DOHH2 (cell line): ENCODE measurements around the gene EYA2.

Source experiments
- H3F3A ChIP-seq: fragments of 200-600 bp; sonication (generic), shearing (Covaris generic); 2 replicates; pipeline ENCODE4 v1.6.0; 2016; ENCODE audit warnings: antibody characterized with exemption, mild to moderate bottlenecking; ENCODE audit not compliant: control insufficient read depth, insufficient read depth
- H3K27ac ChIP-seq: fragments of 200-600 bp; sonication (generic); 2 replicates; pipeline ENCODE4 v1.5.1; 2014; ENCODE audit warnings: low read depth, mild to moderate bottlenecking, low read length, moderate library complexity
- H3K27me3 ChIP-seq: fragments of 200-600 bp; sonication (generic); 2 replicates; pipeline ENCODE4 v1.6.1; 2014; ENCODE audit warnings: mild to moderate bottlenecking, low read length, mixed read lengths; ENCODE audit not compliant: control insufficient read depth
- H3K36me3 ChIP-seq: fragments of 200-600 bp; sonication (generic); 2 replicates; pipeline ENCODE4 v1.6.1; 2014; ENCODE audit warnings: mild to moderate bottlenecking, low read length, moderate library complexity, mixed read lengths; ENCODE audit not compliant: control insufficient read depth
- H3K4me1 ChIP-seq: fragments of 200-600 bp; sonication (generic); 2 replicates; pipeline ENCODE4 v1.6.1; 2014; ENCODE audit warnings: mild to moderate bottlenecking, low read length, mixed read lengths; ENCODE audit not compliant: control insufficient read depth
- H3K4me2 ChIP-seq: fragments of 200-600 bp; sonication (generic); 2 replicates; pipeline ENCODE4 v1.6.0; 2014; ENCODE audit warnings: mild to moderate bottlenecking, low read length, moderate library complexity
- H3K4me3 ChIP-seq: fragments of 200-600 bp; sonication (generic); 2 replicates; pipeline ENCODE4 v1.5.1; 2014; ENCODE audit warnings: mild to moderate bottlenecking, low read length, mixed read lengths
- H3K79me2 ChIP-seq: fragments of 200-600 bp; sonication (generic); 2 replicates; pipeline ENCODE4 v1.6.1; 2014; ENCODE audit warnings: mild to moderate bottlenecking, low read length, mixed read lengths; ENCODE audit not compliant: control insufficient read depth
- H3K9me2 ChIP-seq: fragments of 200-600 bp; sonication (generic); replicated peaks from 2 replicates; pipeline ENCODE4 v1.6.1; 2014; ENCODE audit warnings: mild to moderate bottlenecking, low read length, mixed read lengths; ENCODE audit not compliant: control insufficient read depth
- H3K9me3 ChIP-seq: fragments of 200-600 bp; sonication (generic); 2 replicates; pipeline ENCODE4 v1.6.1; 2014; ENCODE audit warnings: antibody characterized with exemption, low read length, mixed read lengths; ENCODE audit not compliant: control insufficient read depth, insufficient read depth
- H4K20me1 ChIP-seq: fragments of 200-600 bp; sonication (generic); 2 replicates; pipeline ENCODE4 v1.6.0; 2014; ENCODE audit warnings: low read depth, mild to moderate bottlenecking, antibody characterized with exemption, low read length, moderate library complexity; ENCODE audit not compliant: control insufficient read depth, insufficient read depth
- CTCF ChIP-seq: fragments of 200-600 bp; sonication (generic); IDR thresholded peaks from one replicate; pipeline ENCODE4 v1.5.1; 2014; ENCODE audit warnings: antibody characterized with exemption, mild to moderate bottlenecking, low read depth, low read length; ENCODE audit not compliant: poor library complexity, severe bottlenecking
- EZH2phosphoT487 ChIP-seq: fragments of 200-600 bp; sonication (generic); IDR thresholded peaks from 2 replicates; pipeline ENCODE4 v1.6.1; 2017; ENCODE audit warnings: borderline replicate concordance, mild to moderate bottlenecking, antibody characterized with exemption, low read length, moderate library complexity, mixed read lengths

The EYA2 gene

DNA sequence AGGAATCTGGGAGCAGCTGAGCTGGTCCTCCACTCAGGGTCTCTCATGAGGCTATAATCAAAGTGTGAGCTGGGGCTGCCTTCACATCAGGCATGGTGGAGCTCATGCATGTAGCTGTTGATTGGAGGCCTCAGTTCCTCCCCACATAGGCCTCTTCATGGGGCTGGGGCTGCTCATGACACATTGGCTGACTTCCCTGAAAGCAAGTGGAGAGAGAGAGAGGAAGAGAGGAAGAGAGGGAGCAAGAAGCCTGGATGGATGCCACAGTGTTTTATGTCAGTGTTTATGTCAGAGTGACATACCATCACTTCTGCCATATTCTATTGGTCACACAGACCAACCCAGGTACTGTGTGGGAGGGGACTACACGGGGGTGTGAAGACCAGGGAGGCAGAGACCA, 43.8 kb downstream of the EYA2 start:
- Histone ChIP-seq H3K27ac (no peak overlapping the region), H3K79me2 (no peaks in the 10 kb centered on the region), H3K9me3 (no peaks in the 10 kb centered on the region), H3K4me3 (no peak overlapping the region), H3K4me1 (no peaks in the 10 kb centered on the region), H3K36me3 (no peaks in the 10 kb centered on the region), H3F3A (no peaks in the 10 kb centered on the region), H4K20me1 (no peaks in the 10 kb centered on the region), H3K9me2 (no peaks in the 10 kb centered on the region), H3K4me2 (no peak overlapping the region), H3K27me3 (no peaks in the 10 kb centered on the region)
- TF ChIP-seq EZH2phosphoT487: no peak
- no peak for TF ChIP-seq CTCF

DNA sequence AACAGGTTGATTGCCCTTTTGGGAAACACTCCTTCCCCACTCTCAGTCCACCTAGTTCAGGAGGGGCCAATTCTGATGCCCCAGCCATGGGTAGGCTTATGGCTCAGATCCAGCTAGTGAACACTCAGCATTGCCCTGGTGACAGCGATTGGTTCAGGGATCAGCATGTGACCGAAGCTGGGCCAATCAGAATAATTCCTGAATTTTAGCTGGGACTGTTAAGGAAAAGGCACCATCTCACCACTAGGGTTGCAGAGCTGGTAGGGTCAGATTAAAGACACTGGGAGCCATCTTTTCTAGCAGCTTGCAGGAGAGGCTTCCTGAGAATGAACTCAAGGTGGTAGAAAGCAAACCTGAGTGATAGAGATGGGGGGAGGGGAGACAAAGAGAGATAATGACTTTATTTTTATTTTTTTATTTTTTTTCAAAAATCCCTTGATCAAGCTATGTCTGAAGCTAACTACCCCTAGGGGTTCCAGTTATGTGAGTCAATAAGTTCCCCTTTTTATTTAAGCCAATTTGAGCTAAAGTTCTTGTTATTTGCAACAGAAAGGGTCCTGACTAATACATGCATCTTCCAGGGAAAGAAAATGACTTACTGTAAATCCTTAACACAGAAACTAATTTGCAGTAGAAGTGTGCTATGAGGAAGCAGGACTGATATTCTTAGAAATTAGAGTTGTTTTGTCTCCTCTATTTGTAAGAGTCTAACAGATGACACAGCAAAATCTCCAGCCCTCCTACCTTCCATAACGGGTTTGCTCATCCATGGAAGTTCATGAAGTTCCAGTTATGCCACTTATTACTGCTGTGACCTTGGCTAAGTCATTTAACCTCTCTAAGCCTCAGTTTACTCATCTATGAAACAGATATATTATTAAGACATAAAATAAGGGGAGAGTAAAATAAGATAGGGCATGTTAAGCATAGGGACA, 44.7 kb downstream of the EYA2 start:
- no peaks in the 10 kb centered on the region for H3F3A ChIP-seq
- H3K79me2 ChIP-seq: no peaks in the 10 kb centered on the region
- no peak overlapping the region for H3K27ac ChIP-seq
- H3K27me3 ChIP-seq: no peaks in the 10 kb centered on the region
- no peak overlapping the region for H3K4me3 ChIP-seq
- no peak overlapping the region for H3K4me2 ChIP-seq
- H4K20me1 ChIP-seq: no peaks in the 10 kb centered on the region
- no peaks in the 10 kb centered on the region for H3K36me3 ChIP-seq
- TF ChIP-seq CTCF: no peak
- TF ChIP-seq EZH2phosphoT487: no peak
- no peaks in the 10 kb centered on the region for H3K4me1 ChIP-seq
- no peaks in the 10 kb centered on the region for H3K9me3 ChIP-seq
- no peaks in the 10 kb centered on the region for H3K9me2 ChIP-seq

- H3K27ac ChIP-seq: no peak overlapping the region
- H3K79me2 ChIP-seq: no peaks in the 10 kb centered on the region
- no peak overlapping the region for H3K4me3 ChIP-seq
- TF ChIP-seq EZH2phosphoT487 (no peak), CTCF (no peak)
- no peaks in the 10 kb centered on the region for H4K20me1 ChIP-seq
- no peaks in the 10 kb centered on the region for H3K4me1 ChIP-seq
- H3K36me3 ChIP-seq: no peaks in the 10 kb centered on the region
- H3K9me3 ChIP-seq: no peaks in the 10 kb centered on the region
- H3F3A ChIP-seq: no peaks in the 10 kb centered on the region
- no peaks in the 10 kb centered on the region for H3K9me2 ChIP-seq
- H3K4me2 ChIP-seq: no peak overlapping the region
- no peaks in the 10 kb centered on the region for H3K27me3 ChIP-seq
Observed at GRCh38 chr20:46940616-46941015, 46.0 kb downstream of the EYA2 start.
